Umbilical cord (tissue), 2 donors: ENCODE results near the gene PHRF1. TPM values are rescaled to one million over a fixed set of nuclear protein-coding genes. Genes with fewer than 3 reads are reported as not detected.

Experiments used
- DNase-seq: peaks from one replicate; pipeline ENCODE4 v3.0.0-alpha.2; 2015; ENCODE audit warnings: low spot score
- total RNA-seq: library from RNA; depleted of rRNA; stranded (reverse); fragments of >200 nt; gene quantifications from one replicate; pipeline ENCODE4 v1.2.3, GENCODE V29; 2014; ENCODE audit warnings: low replicate concordance; ENCODE audit not compliant: insufficient read depth

Gene PHRF1, protein sequence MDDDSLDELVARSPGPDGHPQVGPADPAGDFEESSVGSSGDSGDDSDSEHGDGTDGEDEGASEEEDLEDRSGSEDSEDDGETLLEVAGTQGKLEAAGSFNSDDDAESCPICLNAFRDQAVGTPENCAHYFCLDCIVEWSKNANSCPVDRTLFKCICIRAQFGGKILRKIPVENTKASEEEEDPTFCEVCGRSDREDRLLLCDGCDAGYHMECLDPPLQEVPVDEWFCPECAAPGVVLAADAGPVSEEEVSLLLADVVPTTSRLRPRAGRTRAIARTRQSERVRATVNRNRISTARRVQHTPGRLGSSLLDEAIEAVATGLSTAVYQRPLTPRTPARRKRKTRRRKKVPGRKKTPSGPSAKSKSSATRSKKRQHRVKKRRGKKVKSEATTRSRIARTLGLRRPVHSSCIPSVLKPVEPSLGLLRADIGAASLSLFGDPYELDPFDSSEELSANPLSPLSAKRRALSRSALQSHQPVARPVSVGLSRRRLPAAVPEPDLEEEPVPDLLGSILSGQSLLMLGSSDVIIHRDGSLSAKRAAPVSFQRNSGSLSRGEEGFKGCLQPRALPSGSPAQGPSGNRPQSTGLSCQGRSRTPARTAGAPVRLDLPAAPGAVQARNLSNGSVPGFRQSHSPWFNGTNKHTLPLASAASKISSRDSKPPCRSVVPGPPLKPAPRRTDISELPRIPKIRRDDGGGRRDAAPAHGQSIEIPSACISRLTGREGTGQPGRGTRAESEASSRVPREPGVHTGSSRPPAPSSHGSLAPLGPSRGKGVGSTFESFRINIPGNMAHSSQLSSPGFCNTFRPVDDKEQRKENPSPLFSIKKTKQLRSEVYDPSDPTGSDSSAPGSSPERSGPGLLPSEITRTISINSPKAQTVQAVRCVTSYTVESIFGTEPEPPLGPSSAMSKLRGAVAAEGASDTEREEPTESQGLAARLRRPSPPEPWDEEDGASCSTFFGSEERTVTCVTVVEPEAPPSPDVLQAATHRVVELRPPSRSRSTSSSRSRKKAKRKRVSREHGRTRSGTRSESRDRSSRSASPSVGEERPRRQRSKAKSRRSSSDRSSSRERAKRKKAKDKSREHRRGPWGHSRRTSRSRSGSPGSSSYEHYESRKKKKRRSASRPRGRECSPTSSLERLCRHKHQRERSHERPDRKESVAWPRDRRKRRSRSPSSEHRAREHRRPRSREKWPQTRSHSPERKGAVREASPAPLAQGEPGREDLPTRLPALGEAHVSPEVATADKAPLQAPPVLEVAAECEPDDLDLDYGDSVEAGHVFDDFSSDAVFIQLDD (N-terminal part only)
- 31.5 TPM for total RNA-seq

DNA sequence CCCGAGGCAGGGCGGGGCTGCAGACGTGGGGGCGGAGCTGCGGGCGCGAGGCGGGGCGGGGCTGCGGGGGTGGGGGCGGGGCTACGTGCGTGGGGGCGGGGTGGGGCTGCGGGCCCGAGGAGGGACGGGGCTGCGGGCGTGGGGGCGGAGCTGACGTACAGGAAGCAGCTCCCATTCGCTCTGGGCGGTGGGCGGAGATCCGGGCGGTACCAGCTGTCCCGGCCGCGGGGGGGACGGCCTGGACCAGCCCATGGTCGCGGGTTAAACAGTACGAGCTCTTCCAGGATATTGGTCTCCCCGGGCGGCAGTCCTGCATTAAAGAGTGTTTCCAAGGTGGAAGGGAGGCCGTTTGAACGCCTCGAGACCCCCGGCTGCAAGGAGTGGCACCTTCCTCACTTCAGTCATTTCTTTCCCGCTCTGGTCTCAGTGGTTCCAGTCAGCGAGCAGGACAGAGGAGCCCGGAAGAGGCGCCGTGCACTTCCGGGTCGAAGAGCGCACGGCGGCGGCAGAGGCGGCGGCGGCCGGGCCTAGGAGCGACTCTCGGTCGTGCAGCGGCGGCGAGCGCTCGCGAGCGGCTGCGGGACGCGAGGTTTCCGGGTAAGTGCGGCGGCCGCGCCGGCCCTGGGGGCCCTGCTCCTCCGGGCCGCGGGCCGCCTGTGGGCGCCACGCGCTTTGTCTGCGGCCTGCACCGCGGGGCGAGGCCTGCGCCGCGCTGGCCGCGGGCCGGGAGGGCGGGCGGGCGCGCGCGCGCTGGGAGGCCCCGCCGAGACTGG is at the start of gene PHRF1:
Gene PHRF1 (plus strand): TSS at position 475 of the 773 bp plus-strand sequence. CDS start 5,043 bp downstream, outside the sequence.
- DNase-seq, result peak; percentile 96

DNA sequence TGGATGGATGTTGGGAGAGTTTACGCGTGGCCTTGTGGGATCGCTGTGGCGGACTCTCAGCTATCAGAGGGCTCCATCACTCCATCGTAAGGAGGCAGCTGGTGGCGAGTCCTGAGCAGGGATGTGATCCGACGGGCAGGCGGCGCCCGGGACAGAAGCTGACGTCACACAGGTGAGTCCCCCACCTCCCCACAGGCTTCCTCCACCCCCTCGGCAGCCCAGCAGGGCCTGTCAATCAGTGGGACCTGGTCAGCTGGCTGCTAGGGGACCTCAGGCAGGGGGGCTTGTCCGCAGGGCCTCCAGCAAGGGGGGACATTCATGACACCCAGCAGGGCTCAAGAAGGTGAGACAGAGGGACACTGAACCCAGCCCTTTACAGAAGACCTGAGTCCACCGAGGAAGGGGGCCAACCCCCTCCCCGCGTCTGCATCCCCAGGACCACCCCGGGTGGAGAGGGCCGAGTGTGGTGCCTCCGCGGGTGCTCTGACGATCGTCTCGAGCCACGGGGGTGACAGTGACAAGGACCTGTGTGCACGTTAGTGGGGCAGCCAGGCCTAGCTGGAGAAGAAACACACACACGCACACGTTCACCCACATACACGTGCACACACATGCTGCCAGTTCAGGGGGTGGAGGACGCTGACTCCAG is 48.0 kb upstream of the PHRF1 start:
- no peak for DNase-seq

DNA sequence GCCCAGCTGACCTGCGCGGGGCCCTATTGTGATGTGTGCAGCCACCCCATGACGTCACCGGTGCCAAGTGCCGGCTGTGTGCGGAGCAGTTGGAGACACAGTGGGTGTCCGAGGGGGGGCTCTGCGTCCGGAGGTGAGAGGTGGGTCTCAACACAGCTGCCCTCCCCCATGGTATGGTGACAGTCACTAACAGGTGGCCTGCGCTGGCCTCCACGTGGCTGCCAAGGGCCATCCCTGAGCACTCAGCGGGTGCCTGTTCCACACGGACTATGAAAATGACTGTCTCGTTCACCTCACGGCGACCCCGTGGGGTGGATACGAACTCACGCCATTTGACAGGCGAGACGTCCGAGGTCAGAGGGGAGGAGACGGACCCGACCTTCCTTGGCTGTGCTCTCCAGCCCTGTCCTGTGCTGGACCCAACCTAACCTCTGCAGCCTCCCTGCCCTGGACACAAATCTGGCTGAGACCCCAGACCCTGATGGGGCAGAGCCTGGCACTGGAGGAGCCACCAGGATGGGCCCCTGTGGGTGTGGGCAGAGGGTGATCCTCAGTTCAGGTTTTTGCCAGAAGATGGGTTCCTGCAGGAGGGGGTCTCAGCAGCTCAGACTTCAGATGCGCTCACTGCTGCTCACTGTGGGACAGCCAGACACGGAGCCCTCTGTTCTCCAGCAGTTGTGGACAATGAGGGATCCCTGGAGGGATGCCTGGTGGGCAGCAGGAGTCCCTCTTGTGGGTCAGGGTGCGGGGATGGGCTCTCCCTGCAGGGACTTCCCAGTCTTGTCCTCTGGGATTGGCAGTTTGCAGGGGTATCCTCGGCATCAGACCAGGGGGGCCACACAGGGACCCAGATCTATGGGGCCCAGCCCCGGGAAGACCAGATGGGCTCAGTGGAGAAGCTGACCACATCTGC is 47.2 kb upstream of the PHRF1 start:
- DNase-seq, result no peak

DNA sequence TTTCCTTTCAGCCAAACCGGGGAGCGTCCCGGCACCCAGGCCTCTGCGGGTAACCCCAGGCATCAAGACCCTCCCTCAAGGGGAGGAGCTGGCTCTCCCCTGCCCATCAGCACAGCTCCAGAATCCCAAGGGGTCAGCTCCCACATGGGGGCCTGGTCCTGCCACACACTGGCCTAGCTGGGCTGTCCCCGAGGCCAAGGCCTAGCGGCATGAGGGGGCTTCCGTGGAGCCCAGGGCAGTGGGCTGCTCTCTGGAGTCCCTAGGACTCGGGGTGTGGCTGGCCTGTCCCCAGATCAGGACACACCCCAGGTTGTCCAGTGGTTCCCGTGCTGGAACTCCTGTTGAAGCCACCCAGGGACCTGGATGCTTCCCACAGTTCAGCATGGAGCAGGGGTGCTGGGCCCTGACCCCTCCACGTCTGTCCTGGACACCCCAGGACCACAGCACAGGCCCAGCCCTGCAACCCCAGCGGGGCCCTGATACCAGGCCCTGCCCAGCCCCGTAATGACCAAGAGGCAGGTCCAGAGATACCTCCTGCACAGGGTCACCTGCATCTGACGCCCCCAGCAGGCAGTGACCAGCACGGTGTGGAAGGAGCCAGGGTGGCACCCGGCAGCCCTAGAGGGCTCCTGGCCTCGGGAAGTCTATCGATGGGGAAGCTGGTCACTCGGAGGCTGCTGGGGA is 46.4 kb upstream of the PHRF1 start:
- no peak for DNase-seq

DNA sequence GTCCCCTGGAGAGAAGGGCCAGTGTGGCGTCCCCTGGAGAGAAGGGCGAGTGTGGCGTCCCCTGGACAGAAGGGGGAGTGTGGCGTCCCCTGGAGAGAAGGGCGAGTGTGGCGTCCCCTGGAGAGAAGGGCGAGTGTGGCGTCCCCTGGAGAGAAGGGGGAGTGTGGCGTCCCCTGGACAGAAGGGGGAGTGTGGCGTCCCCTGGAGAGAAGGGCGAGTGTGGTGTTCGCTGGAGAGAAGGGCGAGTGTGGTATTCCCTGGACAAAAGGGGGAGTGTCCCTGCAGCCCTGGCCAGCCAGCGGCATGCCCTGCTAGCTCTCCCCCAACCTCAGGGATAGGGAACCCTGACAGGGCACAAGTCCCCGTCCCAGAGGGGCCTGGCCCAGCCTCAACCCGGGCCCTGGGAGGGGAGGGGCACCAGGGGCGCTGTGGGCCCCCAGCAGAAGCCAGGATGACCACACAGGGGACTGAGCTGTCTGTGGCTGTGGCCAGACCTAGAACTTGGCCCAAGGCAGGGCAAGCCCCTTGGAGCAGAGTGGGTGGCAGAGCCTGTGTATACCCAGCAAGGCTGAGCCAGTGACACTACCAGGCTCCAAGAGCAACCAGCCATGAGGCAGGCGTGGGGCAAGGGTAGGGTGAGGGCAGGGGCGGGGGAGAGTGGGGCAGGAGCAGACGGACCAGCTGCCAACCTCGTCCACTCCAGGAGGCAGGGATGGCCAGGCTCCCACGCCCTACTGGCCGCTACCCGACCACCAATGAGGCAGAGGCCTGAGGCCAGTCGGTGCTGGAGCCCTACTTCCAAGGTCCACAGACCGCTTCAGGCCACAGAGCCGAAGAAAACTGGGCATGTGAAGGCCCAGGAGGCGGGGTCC is 45.1 kb upstream of the PHRF1 start:
- no peak for DNase-seq

DNA sequence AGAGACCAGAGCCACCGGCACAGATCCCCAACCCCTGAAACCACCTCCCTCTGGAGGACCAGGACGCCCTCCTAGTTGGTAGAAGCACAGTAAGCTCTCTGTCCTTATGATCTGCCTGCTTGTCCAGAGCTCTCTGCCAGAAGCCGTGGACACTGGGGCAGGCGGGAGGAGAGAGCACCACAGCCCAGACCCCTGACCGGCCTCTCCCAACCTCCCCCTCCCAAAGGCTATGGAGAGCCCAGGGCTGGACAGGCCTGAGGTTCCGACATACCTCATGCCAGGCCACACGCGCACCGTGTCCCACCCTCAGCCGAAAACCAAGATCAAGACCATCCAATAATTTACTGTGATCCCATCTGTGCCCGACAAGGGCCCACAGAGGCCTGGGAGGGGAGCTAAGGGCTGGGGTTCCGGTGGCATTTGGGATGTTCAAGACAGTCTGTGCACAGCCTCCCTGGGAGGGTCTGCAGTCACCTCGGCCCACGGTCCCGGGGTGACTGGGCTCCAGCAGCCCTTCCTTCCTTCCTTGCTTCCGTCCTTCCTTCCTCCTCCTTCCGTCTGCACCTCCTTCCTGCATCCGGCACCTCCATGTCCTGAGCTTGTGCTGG is 44.2 kb upstream of the PHRF1 start:
- no peak for DNase-seq

DNA sequence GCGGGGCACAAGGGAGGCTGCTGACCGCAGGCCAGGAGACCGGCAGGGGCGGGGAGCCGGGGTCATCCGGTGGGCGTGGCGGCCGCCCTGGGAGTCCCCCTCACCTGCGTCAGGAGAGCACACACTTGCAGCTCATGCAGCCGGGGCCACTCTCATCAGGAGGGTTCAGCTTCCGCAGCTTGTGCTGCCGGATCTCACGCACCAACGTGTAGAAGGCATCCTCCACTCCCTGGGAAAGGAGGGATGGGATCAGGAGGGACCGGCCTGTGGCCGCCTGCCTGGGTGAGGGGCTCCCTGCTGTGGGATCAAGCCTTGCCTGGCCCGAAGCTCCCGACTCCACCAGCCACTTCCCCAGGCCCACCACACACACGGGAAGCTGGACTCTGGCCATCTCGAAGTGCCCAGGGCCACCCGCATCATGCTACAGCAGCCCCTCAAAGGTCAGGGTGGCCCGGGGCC is 43.7 kb upstream of the PHRF1 start:
- no peak for DNase-seq

DNA sequence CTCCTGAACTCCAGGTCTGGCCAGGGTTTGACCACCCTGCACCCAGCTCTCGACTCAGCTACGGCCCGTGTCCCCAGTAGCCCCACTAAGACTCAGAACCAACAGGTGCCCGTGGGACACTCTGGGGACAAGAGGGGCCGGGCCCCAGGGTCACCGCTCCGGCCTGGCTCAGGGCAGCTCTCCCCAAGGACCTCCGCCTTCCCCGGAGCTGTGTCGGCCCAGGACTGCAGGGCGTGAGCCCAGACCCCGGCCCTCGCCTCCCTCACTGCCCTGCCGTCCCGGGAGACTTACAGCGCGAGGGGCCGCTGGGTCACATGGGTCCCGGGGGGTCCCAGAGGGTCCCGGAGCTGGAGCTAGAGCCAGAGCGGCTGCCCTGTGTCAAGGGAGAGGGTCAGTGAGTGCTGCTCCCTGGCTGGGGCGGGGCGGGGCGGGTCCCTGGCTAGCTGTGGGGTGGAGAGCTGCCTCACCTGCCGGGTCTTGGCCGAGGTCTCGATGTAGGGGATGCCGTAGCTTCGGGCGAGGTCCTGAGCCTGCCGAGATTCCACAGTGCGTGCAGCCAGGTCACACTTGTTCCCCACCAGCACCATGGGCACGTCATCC is 43.2 kb upstream of the PHRF1 start:
- no peak for DNase-seq

DNA sequence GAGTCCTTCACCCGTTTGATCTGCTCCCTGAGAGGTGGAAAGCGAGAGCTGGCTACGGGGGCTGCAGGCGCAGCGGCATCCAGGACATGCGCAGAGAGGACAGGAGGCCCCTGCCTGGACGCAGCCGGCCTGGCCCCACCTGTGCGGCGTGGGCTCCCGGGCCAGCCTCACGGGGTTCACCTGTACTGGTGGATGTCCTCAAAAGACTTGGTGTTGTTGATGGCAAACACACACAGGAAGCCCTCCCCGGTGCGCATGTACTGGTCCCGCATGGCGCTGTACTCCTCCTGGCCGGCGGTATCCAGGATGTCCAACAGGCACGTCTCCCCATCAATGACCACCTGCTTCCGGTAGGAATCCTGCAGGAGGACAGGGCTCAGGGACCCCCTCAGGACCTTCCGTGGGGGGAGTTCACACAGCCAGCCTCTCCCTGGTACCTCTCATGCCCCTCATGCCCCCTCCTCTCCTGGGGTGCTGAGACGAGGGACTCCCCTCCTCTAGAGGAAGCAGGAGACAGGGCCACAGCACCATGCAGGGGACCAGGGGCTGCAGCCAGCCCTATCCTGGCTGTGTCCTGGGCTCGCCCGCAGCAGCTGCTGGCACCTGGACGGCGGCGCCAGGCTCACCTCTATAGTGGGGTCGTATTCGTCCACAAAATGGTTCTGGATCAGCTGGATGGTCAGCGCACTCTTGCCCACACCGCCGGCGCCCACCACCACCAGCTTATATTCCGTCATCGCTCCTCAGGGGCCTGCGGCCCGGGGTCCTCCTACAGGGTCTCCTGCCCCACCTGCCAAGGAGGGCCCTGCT is 42.5 kb upstream of the PHRF1 start:
- no peak for DNase-seq

DNA sequence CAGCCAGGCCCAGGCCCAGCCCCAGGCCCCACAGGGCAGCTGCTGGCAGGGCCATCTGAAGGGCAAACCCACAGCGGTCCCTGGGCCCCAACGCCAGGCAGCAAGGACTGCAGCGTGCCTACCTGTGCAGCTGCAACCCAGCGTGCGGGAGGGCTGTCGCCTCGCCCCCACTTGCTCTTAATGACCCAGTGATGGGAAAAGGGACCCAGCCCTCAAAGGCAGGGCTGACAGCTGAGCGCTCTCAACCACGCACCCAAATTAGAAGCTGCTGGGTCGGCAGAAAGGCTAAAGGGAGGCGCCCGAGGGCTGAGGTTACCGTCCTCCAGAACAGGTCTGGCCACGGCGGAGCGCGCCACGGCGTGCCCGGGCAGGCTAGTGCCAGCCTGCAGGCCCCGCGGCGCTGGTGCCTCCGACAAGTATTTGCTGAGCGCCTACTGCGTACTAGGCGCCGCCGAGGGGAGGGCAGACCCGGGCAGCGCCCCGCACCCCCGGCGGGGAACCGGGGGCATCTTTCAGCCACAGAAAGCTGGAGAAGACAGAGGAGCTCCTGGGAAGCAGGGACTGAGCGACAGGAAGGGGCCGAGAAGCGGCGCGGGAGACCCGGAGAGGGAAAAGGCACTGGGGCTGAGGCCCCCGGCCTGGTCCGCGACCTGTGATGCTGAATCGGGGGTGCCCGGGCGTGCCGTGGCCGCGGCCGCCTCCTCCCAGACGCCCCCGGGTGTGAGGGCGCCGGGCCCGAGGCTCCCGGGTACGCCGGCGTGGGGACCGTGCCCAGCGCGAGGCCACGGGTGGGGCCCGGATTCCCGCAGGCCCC is 41.7 kb upstream of the PHRF1 start:
- DNase-seq, result peak; percentile 55

DNA sequence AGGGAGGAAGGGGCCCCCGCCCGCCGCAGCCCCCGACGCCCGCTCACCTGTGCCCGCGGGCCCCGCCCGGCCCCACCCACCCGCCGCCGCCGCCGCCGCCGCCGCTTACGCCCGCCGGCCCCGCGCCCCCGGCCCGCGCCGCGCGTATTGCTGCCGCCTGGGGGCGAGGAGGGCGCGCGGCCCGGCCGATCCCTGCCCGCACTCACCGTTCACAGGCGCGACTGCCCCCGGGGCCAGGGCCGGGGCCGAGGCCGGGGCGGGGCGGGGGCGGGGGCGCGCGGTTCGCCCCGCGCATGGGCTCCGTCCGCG is 41.1 kb upstream of the PHRF1 start:
- no peak for DNase-seq

DNA sequence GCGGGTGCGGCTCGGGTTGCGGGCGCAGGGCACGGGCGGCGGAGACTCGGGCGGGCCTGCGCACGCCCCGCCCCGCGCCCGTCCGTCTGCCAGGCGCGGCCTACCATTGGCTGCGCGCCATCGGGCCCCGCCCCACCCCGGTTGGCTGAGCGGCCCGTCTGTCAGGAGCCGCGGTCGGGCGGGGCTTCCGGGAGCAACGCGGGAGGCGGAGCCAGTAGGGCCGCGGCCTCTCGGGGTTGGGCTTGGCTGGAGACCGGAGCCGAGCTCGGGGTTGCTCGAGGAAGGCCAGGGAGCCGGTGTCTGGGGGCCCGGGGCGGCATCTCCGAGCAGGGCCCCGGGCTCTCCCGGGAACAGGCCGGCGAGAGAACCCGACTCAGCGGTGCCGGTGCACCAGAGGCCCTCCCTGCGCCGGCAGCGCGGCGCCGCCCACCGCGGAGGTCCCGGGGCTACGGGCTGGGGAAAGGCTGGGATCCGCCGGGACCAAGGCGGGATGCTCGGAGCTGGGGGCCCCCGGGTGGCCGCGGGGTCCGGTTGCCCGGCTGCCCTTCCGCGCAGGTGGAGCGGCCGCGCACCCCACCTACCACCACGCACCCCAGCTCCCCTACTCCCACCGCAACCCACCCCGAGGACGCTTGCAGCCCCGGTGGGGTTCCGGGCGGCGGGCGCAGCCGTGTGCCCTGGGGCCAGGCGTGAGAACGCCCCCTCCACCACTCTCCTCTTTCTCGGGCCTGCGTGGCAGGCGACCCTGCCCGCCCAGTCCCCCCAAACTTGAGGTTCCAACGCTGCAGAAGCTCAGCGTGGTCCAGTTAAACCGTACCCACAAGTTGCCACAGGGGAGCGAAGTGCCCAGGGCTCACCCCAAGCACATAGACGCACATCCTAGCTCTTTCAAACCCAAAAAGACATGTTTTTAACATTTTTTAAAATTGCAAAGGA is 40.5 kb upstream of the PHRF1 start, which contains the start of gene HRAS:
Gene HRAS (minus strand): TSS at position 58 of the 936 bp plus-strand sequence.
- DNase-seq, result peak; percentile 96

DNA sequence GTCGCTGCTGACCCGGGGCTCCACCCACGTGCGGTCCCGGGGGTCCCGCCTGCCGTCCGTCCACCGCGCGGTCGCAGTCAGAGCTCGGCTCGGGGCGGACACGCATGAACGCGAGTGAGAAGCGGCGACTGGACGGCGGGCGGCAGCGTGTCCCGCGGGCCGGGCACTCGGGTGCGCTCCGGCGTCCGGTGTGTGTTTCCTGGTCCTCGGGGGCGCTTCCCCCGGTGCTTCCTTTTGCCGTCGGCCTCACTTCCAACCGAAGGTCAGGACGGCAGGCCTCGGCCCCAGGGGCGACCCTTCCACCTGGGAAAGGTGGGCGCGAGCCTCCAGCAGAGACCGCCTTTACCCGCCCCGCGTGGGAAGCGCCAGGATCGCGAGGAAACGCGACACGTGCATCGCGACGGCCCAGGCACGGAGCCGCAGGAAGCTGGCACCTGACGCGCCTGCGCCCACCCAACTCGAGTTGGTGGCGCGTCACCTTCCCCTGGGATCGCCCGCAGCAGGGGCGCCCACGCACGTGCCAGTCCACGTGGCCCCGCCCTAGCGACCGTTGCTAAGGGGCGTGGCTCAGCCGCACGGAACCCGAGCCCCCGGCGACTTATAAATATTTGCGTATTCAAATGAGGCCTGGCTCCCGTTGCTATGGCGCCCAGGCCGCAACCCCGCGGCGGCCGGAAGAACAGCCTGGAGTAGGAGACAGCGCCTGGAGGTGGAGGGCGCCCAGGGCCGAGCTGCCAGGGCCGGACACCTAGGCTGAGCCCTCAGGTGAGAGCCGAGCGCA is 39.2 kb upstream of the PHRF1 start, which contains the start of gene LRRC56:
Gene LRRC56 (plus strand): TSS at position 687 of the 781 bp plus-strand sequence. CDS start 3,158 bp downstream, outside the sequence.
- peak; percentile 56 for DNase-seq
